Measurements from ENCODE around the gene ZNF516.

The ZNF516 gene

GRCh38 chr18:76484749-76485387 is 10.2 kb downstream of the ZNF516 start:
- no peak for TF ChIP-seq CTCF (IDR thresholded peaks at IDR 0.05; ENCODE audit: extremely low read depth, missing control alignments)
- no peak for DNase-seq (ENCODE audit: low spot score)

GRCh38 chr18:76483780-76484179 is 11.3 kb downstream of the ZNF516 start:
- DNase-seq (ENCODE audit: low spot score): no peak
- no peak for TF ChIP-seq CTCF (IDR thresholded peaks at IDR 0.05; ENCODE audit: extremely low read depth, missing control alignments)

GRCh38 chr18:76482971-76483691 is 11.9 kb downstream of the ZNF516 start:
- no peak for TF ChIP-seq CTCF (IDR thresholded peaks at IDR 0.05; ENCODE audit: extremely low read depth, missing control alignments)
- DNase-seq (ENCODE audit: low spot score): no peak

DNA sequence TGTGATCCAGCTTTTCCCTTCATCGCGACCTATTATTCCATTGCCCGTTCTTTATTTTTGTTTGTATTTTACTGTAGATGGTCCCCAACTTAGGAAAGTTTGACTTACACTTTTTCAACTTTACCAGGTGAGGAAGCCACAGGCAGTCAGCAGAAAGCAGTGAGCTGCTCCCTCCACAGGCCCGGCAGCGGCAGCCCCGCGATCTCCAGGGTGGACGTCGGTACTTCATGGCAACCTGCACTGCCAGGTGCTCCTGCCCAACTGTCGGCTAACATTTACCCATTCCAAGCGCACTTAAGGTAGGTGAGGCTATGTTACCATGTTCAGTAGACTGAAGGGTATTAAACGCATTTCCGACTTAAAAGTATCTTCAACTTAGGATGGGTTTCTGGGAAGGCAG is 12.8 kb downstream of the ZNF516 start:
- no peak for TF ChIP-seq CTCF (IDR thresholded peaks at IDR 0.05; ENCODE audit: extremely low read depth, missing control alignments)
- no peak for DNase-seq (ENCODE audit: low spot score)

DNA sequence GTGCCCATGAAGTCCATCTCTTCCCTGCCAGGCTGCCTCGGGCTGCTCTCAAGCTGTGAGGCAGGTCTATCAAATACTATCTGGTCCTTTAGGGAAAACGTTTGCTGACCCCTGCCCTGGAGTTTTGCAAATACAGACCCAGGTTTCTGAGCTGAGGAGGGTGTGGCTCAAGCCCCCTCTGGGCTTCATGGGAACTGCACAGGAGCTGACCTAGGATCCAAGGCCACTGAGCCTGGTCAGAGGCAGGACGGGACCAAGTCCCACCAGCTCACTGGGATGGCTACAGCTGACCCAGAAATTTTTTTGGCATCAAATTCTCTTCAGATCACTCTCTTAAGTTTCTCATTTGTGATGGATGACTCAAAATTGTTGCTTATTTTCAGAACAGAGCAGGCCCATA is 14.1 kb downstream of the ZNF516 start:
- DNase-seq (ENCODE audit: low spot score): no peak

GRCh38 chr18:76479351-76480238 is 15.4 kb downstream of the ZNF516 start:
- TF ChIP-seq CTCF (IDR thresholded peaks at IDR 0.05; ENCODE audit: extremely low read depth, missing control alignments): no peak
- DNase-seq (ENCODE audit: low spot score): no peak

More for the DNA sequence above, 14.1 kb downstream of the ZNF516 start:
- TF ChIP-seq CTCF (IDR thresholded peaks at IDR 0.05; ENCODE audit: extremely low read depth, missing control alignments): no peak

Measured in GM20000 (cell line).